ENCODE measurements around the gene CNN2.

GRCh38 chr19:1065606-1066109, 39.2 kb downstream of the CNN2 start:
- TF ChIP-seq CTCF (IDR thresholded peaks at IDR 0.05): no peak
- TF ChIP-seq POLR2A (IDR thresholded peaks at IDR 0.05): no peak

Measured in body of pancreas (tissue), 4 donors.